ENCODE data around the gene ARHGAP33. TPM values are rescaled to one million over a fixed set of nuclear protein-coding genes. Genes with fewer than 3 reads are reported as not detected.

The ARHGAP33 gene
- total and polyA plus RNA-seq, 2 donors (not counting 3 experiments of a cell fraction or from before 2014, with no cell fraction given) = 11.0 to 18.4 TPM

DNA sequence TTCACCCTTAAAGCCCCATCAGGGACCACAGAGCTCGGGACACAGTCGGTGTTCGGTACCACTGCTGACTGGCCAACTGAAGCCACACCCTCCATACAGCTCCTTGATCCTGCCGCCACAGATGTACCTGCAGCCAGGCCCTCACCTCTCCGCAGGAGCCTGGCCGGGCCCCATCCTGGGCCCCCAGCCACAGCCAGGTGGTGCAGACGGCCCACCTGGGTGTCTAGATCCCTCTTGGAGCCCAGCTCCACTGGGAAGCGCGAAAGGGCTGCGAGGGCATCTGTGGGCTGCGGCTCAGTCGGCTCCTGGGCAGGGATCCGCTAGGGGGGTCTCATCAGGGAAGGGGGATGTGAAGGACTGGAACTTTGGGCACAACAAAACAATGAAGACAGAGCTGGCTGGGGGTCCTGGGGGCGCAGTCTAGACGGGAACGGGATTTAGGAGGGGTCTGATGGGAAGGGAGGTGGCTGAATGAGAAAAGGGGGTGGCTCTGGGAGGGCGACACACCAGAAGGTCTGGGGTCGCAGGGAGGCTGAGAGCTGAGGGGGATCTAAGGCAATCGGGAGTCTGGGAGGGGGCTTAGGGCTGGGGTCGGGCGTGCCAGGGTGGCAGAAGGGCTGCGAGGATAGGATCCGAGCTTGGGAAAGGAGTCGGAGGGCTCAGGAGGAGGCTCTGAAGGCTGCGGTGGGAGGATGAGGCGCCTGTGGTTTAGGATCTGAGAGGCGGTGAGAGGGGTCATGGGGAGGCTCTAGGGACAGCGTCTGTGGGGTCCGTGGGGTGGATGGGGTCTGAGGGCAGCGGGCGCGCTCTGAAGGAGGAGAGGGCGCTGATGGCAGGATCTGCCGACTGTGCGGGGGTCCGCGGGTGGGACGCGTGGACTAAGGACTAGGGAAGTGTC is 21.5 kb downstream of the ARHGAP33 start:
- TF ChIP-seq, protein P1, sequence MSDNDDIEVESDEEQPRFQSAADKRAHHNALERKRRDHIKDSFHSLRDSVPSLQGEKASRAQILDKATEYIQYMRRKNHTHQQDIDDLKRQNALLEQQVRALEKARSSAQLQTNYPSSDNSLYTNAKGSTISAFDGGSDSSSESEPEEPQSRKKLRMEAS (IDR thresholded peaks at IDR 0.05; ENCODE audit: insufficient read depth, insufficient read length) = no peak
- no peak for TF ChIP-seq FOS (IDR thresholded peaks at IDR 0.05; ENCODE audit: borderline replicate concordance, insufficient read depth, low read length)
- FAIRE-seq (no peak), DNase-seq (ENCODE audit: low read depth, low spot score) (no peak)
- H2AFZ ChIP-seq (ENCODE audit: low read depth, low read length) = no peak overlapping the region
- H3K79me2 ChIP-seq (ENCODE audit: control insufficient read depth, insufficient read depth, low read length) = no peaks in the 10 kb centered on the region
- peaks cover 11 to 22% of the 10 kb centered on the region in 2 experiments for H3K27me3 ChIP-seq (ENCODE audit: control insufficient read depth in 2 of 2, insufficient read depth in 2 of 2, low read length in 2 of 2)
- BruUV-seq (replicated peaks) = no TSS peak
- H3K9me1 ChIP-seq (replicated peaks; ENCODE audit: control insufficient read depth, extremely low read depth, insufficient read depth, low read length) = no peaks in the 10 kb centered on the region
- dilution Hi-C loops (cut with MboI; ENCODE audit: extremely low pct_ligation_motif_present, low sequenced_read_pairs) (no loop called here), intact Hi-C loops (cut with micrococcal nuclease) (no loop called here)
- no peaks in the 10 kb centered on the region for H4K20me1 ChIP-seq (replicated peaks; ENCODE audit: control insufficient read depth, extremely low read depth, insufficient read depth, low read length)
- no peaks in the 10 kb centered on the region for H3K36me3 ChIP-seq (ENCODE audit: control insufficient read depth in 2 of 2, extremely low read depth in 1 of 2, insufficient read depth in 2 of 2, low read length in 2 of 2)
- ChIA-PET POLR2A (no interaction called here), CTCF (no interaction called here)
- H3K9ac ChIP-seq (replicated peaks; ENCODE audit: extremely low read depth, insufficient read depth, low read length) = no peak overlapping the region
- no peak overlapping the region for H3K4me2 ChIP-seq (ENCODE audit: insufficient read depth, low read length)
- no peak overlapping the region for H3K27ac ChIP-seq (ENCODE audit: insufficient read depth, low read depth, low read length)
- H3K4me1 ChIP-seq (ENCODE audit: control insufficient read depth, extremely low read depth, insufficient read depth, low read length) = no peaks in the 10 kb centered on the region
- no peaks in the 10 kb centered on the region for H3K9me3 ChIP-seq (replicated peaks; ENCODE audit: control insufficient read depth, insufficient read depth, low read length)
- no peak overlapping the region for H3K4me3 ChIP-seq (replicated peaks in 1 of 3; ENCODE audit: insufficient read depth in 1 of 3, low read depth in 1 of 3, low read length in 3 of 3)

GRCh38 chr19:35797663-35798062 is 22.3 kb downstream of the ARHGAP33 start:
- H2AFZ ChIP-seq (ENCODE audit: low read depth, low read length) = peak overlapping the region; percentile 66
- no peak overlapping the region for H3K9ac ChIP-seq (replicated peaks; ENCODE audit: extremely low read depth, insufficient read depth, low read length)
- DNase-seq (ENCODE audit: low read depth, low spot score) (no peak), FAIRE-seq (no peak)
- no peak overlapping the region for H3K4me2 ChIP-seq (ENCODE audit: insufficient read depth, low read length)
- BruUV-seq (replicated peaks) = no TSS peak
- H3K27me3 ChIP-seq (ENCODE audit: control insufficient read depth in 2 of 2, insufficient read depth in 2 of 2, low read length in 2 of 2) = peaks cover 11 to 22% of the 10 kb centered on the region in 2 experiments
- no peaks in the 10 kb centered on the region for H3K79me2 ChIP-seq (ENCODE audit: control insufficient read depth, insufficient read depth, low read length)
- H3K9me1 ChIP-seq (replicated peaks; ENCODE audit: control insufficient read depth, extremely low read depth, insufficient read depth, low read length) = no peaks in the 10 kb centered on the region
- intact Hi-C loops (cut with micrococcal nuclease) (no loop called here), dilution Hi-C loops (cut with MboI; ENCODE audit: extremely low pct_ligation_motif_present, low sequenced_read_pairs) (no loop called here)
- CTCF ChIA-PET = interaction anchor here (1.3 to 1.5 kb wide), 2 partner anchors 22 to 31 kb away, joined by 3 to 5 read pairs; no protein-coding TSS in a partner anchor
- no peak overlapping the region for H3K27ac ChIP-seq (ENCODE audit: insufficient read depth, low read depth, low read length)
- TF ChIP-seq CTCF (IDR thresholded peaks at IDR 0.05; ENCODE audit: extremely low read depth in 1 of 2, insufficient read depth in 1 of 2, low read depth in 1 of 2, low read length in 2 of 2) (no peak), POLR2AphosphoS5 (IDR thresholded peaks at IDR 0.05; ENCODE audit: insufficient read depth, low read depth, low read length) (no peak), GATA2 (IDR thresholded peaks at IDR 0.05; ENCODE audit: insufficient read depth, insufficient read length, low read depth, low read length) (no peak), POLR2A (IDR thresholded peaks at IDR 0.05; ENCODE audit: low read depth, low read length) (no peak), MYC (IDR thresholded peaks at IDR 0.05; ENCODE audit: low read depth, low read length) (no peak), EZH2 (IDR thresholded peaks at IDR 0.05; ENCODE audit: borderline replicate concordance, low read depth, low read length, severe bottlenecking) (no peak), FOS (IDR thresholded peaks at IDR 0.05; ENCODE audit: borderline replicate concordance, insufficient read depth, low read length) (no peak)
- TF ChIP-seq, protein P1 (IDR thresholded peaks at IDR 0.05; ENCODE audit: insufficient read depth, insufficient read length) = no peak
- H3K4me1 ChIP-seq (ENCODE audit: control insufficient read depth, extremely low read depth, insufficient read depth, low read length) = no peaks in the 10 kb centered on the region
- no peaks in the 10 kb centered on the region for H3K36me3 ChIP-seq (ENCODE audit: control insufficient read depth in 2 of 2, extremely low read depth in 1 of 2, insufficient read depth in 2 of 2, low read length in 2 of 2)
- POLR2A ChIA-PET = no interaction called here
- no peak overlapping the region for H3K4me3 ChIP-seq (replicated peaks in 1 of 3; ENCODE audit: insufficient read depth in 1 of 3, low read depth in 1 of 3, low read length in 3 of 3)
- no peaks in the 10 kb centered on the region for H3K9me3 ChIP-seq (replicated peaks; ENCODE audit: control insufficient read depth, insufficient read depth, low read length)
- H4K20me1 ChIP-seq (replicated peaks; ENCODE audit: control insufficient read depth, extremely low read depth, insufficient read depth, low read length) = no peaks in the 10 kb centered on the region

Measured in endothelial cell of umbilical vein (primary cell).